Activated CD4-positive, CD25-positive, alpha-beta regulatory T cell treated with anti-CD3 and anti-CD28 coated beads, Interleukin-2, amount 50 U/mL, for 72 hours (primary cell): ENCODE data around the gene ORAI2.
"Not testable (repeated sequence)": the region's sequence is repeated elsewhere in the genome, so short reads cannot be mapped to it uniquely, and the experiment has no call there.

ENCODE experiments used
- DNase-seq: peaks from one replicate; pipeline ENCODE4 v3.0.0; 2021

Gene ORAI2

GRCh38 chr7:102472126-102473041 lies 39.0 kb downstream of the ORAI2 start:
- DNase-seq = no peak

GRCh38 chr7:102473271-102473991 lies 40.1 kb downstream of the ORAI2 start:
- no peak for DNase-seq

DNA sequence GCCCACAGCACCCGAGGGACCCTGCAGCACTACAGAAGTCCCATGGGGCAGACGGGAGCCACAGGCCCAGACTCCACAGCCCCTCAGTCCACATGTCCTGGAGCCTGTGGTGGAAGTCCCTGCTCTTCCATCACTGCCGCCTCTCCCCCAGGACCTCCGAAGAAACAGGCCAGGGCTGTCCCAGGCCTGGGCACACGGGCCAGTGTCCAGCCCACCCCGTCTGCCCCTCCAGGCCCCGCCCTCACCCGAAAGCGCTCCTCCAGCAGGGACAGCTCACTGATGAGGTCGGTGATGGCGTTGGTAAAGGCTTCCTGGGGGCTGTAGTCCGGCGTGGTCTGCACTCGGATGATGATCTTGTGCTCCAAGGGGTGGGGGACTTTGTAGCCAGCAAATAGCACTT lies 40.7 kb downstream of the ORAI2 start:
- not testable (repeated sequence) for DNase-seq

DNA sequence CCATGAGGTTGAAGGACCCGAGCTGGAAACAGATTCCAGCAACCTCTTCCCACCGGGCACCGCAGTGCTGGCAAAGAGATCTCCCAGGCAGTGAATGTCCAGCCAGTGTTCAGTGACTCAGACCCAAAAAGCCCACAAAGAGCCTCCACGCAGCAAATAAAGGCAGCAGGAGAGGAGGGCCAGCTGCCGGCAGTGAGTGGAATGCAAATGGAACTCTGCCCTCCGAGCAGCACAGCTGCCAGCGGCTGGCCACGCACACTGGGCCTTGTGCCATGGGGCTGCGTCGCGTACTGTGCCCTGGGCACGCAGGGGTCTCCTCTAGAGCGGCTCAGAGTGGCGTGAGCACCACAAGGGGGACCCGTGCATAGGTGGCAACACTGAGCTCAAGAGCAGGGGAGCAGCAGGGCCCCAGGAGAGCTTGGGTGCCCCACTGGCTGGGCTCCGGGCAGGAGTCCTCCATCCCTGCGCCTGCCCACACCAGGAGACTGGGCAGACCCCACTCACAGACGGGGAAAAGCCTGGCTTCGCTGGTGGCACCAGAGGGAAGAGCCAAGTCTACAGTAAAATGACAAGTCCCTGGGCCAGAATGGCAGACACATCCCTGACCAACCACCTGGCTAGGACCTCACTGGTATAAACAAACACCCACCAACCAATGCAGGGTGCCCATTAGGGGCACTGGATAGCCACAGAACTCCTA lies 41.5 kb downstream of the ORAI2 start:
- DNase-seq = peak; percentile 9

GRCh38 chr7:102478314-102479208 lies 45.2 kb downstream of the ORAI2 start, which contains the start of gene POLR2J:
POLR2J (minus strand) TSS chr7:102478922; CDS start chr7:102478860, 62 bp downstream.
- DNase-seq = peak; percentile 93

GRCh38 chr7:102479209-102479584 lies 45.8 kb downstream of the ORAI2 start:
- not testable (repeated sequence) for DNase-seq

GRCh38 chr7:102479982-102480637 lies 46.7 kb downstream of the ORAI2 start:
- DNase-seq = peak; percentile 36

DNA sequence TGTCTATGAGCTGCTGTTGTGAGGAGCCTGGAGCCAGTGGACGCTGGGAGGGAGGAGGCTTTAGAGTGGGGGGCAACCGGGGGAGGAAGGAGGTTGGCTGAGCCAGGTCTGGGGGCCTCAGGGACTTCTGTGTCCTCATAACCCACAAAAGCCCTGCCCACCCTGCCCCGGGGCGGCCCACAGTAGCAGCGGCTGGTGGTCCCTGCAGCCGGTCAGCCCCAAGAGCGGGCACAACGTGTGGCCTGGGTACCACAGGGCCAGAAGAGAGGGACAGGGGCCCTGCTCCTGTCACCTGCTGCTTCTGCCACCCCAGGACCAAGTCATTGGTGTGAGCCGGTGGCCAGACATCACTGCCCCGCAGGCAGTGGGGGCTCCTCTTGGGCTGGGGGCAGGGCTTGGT lies 48.6 kb downstream of the ORAI2 start:
- peak; percentile 20 for DNase-seq

- not testable (repeated sequence) for DNase-seq
These were observed 50.9 kb downstream of the ORAI2 start for GRCh38 chr7:102484317-102484716.

DNA sequence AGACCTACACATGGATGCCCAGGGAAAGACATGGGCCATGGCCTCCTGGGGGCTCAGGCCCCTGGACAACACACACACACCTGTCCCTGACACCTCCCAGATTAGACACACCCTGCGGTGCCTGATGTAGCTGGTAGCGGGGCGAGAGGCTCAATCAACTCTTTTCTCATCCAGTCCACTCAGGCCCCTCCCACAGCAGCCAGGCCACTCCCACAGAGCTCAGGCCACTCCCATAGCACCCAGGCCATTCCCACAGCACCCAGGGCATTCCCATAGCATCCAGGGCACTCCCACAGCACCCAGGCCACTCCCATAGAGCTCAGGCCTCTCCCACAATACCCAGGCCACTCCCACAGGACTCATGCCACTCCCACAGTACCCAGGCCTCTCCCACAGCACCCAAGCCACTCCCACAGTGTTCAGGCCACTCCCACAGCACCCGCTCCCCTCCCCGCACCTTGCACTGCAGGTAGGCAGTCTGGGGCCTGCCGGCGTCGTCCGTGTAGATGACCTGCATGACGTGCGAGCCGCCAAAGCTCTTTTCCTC lies 57.2 kb downstream of the ORAI2 start:
- peak; percentile 77 for DNase-seq

DNA sequence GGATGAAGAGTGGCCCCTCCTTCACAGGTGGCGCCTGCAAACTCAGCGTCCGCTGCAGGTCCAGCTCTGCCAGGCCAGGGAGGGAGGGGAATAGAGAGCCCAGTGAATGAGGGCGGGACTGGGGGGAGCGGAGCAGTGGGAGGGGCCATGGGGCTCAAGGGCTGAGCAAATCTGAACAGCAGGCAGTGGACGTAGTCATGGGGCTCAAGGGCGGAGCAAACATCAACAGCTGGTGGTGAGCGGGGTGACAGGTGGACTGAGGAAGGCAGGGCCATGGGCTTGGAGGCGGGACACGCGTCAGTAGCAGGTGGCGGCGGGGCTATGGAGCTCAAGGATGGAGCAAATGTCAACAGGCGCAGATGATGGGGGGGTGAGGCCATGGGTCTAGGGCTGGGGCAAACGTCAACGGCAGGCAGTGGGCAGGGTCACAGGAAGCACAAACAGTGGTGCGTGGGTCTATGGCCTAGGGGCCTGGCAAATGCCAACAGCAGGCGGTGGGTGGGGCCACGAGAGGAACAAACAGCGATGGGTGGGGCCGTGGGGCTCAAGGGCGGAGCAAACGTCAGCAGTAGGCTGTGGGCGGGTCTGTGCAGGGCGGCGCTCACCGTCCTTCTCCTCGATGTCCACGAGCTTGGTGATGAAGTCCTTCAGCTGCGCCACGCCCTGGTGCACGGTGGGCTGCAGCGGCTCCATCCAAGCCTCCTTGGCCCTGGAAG lies 60.0 kb downstream of the ORAI2 start:
- not testable (repeated sequence) for DNase-seq

DNA sequence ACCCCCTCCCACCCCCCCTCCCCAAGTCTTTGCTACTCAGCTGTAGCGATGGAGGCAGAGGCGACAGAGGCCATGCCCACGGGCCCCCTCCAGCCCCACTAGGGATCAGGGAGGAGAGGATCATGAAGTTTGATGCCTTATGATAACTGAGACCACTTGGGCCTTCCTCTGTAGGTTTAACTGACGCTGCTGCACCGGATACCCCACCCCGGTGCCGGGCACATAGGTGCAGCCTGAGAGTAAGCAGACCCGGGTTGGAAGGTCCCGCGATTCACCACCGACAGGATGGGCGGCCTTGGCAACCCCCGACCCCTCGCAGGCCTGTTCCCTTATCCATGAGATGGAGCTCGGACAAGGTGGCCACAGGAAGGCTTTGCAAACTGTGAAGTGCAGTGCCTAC lies 60.7 kb downstream of the ORAI2 start:
- peak; percentile 29 for DNase-seq

- not testable (repeated sequence) for DNase-seq
These were observed 61.2 kb downstream of the ORAI2 start for GRCh38 chr7:102494473-102495149.

GRCh38 chr7:102496861-102497260 lies 63.5 kb downstream of the ORAI2 start:
- DNase-seq = peak; percentile 26

GRCh38 chr7:102497308-102497707 lies 63.9 kb downstream of the ORAI2 start:
- peak; percentile 29 for DNase-seq

DNA sequence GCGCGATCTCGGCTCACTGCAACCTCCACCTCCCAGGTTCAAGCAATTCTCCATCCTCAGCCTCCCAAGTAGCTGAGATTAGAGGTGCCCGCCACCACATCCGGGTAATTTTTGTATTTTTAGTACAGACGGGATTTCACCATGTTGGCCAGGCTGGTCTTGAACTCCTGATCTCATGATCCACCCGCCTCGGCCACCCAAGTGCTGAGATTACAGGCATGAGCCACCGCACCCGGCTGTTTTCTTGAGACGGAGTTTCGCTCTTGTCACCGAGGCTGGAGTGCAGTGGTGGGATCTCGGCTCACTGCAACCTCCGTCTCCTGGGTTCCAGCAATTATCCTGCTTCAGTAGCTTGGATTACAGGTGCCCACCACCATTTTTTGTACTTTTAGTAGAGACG lies 64.9 kb downstream of the ORAI2 start:
- DNase-seq = peak; percentile 25

- DNase-seq = not testable (repeated sequence)
These were observed 69.8 kb downstream of the ORAI2 start for GRCh38 chr7:102503141-102503540.

DNA sequence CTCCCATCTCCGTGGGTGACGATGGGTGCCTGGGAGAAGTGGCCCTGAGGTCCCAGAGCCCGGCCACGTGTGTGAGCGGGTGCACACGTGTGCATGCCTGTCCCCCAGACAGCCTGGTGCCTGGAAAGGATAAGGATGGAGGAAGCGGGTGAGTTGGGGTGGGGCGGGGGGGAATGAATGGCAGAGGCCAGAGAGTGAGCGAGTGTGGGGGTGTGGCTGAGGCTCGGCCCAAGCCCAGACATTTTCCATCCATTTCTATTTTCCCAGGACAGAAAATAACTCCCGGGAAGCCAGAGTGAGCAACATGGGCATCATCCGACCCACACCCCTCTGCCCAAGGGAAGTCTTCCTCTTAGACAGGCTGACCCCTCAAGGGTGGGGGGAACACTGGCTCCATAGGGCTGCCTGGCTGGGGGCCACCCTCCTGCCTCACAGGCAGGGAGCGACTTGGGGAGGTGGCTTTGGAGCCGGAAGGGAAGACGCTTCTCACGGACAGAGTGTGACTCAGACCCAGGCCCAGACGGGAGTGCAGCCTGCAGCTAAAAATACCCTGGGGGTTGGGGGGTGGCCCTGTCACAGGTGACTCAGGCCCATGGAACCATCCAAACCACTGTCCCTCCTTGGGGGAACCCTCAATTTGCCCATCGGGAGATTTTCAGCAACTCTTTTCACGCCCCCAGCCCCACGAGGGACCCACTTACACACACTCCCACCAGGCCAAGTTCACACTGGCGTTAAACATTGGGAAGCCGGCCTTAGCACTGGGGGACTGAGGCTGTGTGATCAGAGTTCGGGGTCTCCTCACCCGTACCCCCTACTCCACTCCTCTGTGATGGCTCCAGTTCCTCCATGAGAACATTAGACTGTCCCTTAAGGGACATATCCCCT lies 72.2 kb downstream of the ORAI2 start:
- peak; percentile 29 for DNase-seq
